GM21526 (cell line): Measurements from ENCODE around the gene NPM1.

Experiments
- ATAC-seq: cut with Tn5 transposase; IDR thresholded peaks from one replicate; pipeline ENCODE4 v1.9.1; 2021; ENCODE audit warnings: moderate library complexity; ENCODE audit not compliant: unreplicated experiment, low FRiP score

Gene NPM1

DNA sequence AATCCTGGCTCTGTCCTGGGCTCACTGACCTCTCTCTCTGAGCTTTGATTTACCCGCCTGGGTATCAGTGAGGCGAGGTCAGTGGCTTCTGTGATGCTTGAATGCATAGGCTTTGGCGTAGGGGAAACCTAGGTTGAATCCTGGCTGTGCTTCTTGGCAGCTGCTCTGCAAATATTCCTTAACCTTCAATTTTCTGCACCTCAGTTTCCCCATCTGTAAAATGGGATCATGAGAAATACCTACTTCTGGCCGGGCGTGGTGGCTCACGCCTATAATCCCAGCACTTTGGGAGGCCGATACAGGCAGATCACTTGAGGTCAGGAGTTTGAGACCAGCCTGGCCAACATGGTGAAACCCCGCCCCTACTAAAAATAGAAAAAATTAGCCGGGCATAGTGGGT lies 39.0 kb downstream of the NPM1 start:
- ATAC-seq, result no peak

GRCh38 chr5:171427318-171428167 lies 39.9 kb downstream of the NPM1 start:
- no peak for ATAC-seq

DNA sequence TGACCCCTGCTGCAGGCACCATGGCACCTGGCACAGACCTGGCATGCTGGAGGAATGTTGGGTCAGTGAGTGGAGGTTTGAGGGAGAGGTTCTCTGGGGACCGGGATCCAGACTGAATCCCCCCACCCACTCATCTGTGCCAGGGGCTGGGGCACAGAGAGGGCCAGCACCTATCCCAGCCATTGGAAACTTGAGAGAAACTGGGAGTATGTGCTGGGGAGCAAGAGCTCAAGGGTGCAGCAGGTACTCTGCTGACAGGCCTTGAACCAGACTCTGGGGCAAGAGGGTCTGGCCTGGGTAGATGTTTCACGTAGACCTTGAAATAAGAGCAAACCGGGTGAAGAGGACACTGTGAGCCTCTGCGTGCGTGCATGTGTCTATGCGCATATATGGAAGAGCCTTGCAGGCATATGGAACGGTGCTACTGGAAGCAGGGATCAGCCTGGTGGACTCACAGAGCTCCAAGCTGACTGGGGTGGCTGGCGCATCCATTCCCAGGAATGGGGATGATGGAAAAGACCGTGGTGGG lies 40.6 kb downstream of the NPM1 start:
- no peak for ATAC-seq

DNA sequence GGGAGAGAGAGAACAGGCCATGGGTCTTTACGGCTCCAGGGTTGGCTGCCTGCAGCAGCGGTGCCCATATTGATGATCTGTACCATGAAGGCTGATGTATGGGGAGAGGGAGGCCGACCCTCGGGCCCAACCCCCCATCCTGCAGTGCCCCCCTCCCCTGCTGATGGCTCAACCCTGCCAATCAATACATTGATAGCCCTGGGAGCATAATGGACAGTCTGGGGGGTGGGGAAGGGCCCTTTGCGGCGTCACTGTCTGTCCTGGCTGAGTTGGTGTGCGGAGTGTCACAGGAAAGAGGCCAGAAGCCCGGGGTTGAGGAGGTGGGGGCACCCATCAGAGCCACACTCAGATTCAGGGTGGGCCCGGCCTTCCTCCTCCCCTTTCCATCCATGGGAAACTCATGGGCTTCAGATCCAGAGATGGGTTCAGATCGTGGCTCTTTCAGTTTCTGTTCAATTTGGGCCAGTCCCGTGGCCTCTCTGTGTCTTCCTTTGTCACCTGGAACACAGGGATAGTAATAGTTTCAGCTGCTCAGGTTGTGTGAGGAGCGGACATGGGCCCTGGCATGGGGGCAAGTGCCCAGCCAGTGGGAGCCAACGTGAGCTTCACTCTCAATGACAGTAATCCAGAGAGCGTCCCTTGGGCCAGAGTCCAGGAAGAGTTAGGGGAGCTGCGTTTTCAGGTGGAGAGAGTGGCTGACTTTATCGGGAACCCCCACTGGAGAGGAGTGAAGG lies 41.3 kb downstream of the NPM1 start:
- ATAC-seq, result no peak

- no peak for ATAC-seq
Measured at GRCh38 chr5:171429543-171429910, 41.9 kb downstream of the NPM1 start.

- no peak for ATAC-seq
Measured at GRCh38 chr5:171431251-171431777, 43.7 kb downstream of the NPM1 start.

- no peak for ATAC-seq
Measured at GRCh38 chr5:171432076-171432475, 44.4 kb downstream of the NPM1 start.

DNA sequence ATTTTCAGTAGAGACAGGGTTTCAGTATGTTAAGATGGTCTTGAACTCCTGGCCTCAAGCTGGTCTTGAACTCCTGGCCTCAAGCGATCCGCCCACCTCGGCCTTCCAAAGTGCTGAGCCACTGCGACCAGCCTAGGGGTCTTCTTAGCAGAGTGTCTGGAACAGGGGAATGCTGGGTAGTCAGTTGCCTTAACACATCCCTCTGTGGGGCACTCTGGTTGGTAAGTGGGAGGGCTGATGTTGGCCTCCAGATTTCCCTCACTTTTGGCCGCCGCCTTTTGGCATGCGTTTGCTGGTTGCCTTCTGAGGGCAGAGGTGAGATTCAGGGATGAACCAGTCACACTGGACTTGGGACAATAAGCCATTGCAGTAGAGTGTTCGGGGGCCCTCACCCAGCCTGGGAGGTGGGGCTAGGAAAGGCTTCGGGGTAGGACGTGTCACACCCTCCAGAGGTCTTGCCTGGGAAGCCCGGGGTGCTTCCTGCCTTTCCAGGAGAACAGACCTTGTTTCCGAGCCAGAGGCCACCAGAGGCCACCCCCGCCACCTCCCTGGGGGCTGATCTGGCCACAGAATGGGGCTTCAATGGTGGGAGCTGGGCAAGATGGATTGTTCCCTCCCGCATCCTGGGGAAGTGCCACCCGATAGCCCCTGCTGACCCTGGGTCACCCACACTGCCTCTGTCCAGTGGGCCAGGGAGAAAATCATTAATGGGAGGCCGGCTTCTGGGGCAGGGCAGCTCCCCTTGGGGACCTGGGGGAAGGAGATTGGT lies 45.1 kb downstream of the NPM1 start:
- ATAC-seq, result no peak

DNA sequence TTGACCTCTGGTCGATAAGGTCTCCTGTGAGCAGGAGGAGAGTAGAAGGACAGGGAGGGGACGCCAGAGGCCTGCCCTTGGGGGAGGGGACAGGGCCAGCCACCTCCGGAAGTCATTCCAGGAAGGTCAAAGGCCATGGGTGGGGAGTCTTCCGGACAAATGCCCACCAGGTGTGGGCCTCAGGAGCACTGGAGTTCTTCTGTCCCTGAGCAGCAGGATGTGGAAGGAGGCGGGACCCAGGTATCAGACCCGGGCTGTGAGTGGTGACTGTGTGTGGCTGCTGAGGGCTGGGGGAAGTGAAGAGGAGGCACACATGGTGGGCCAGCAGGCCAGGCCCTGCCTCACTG lies 45.7 kb downstream of the NPM1 start:
- ATAC-seq, result no peak

- ATAC-seq, result no peak
Measured at GRCh38 chr5:171433982-171434676, 46.5 kb downstream of the NPM1 start.

- ATAC-seq, result no peak
Measured at GRCh38 chr5:171434874-171435273, 47.2 kb downstream of the NPM1 start.

DNA sequence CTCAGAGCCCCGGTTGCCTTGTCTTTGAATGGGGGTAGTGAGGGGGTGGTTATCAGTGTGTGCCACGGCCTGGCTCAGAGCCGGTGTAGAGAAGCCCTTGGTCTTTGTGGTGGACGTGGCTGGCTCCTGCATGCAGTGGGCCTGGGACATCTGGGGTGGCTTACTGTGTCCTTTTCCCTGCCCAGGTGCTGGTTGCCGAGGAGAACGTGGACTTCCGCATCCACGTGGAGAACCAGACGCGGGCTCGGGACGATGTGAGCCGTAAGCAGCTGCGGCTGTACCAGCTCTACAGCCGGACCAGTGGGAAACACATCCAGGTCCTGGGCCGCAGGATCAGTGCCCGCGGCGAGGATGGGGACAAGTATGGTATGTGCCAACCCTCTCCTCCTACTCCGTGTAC lies 48.3 kb downstream of the NPM1 start:
- no peak for ATAC-seq

DNA sequence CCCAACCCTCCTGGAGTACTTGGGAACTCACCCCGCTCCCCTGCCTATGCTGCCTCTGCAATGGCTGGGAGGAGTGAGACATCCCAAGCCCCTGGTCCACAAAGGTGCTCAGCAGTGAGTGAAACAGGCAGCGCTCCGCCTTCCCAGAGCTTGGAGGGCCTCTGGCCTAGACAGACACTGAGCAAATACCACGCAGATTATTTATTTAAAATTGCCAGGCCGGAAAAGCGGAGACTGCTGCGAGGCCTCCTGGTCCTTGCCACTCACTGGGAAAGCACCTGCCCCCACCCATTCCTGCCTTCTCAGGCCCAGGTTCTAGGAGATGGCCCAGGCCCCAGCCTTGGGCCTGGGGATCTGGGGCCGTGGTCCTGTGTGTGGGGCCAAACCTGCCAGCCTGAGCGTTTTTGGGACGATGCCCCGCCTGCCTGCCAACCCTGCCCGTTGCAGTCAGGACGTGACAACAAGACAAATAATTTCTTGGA lies 49.2 kb downstream of the NPM1 start:
- ATAC-seq, result no peak

DNA sequence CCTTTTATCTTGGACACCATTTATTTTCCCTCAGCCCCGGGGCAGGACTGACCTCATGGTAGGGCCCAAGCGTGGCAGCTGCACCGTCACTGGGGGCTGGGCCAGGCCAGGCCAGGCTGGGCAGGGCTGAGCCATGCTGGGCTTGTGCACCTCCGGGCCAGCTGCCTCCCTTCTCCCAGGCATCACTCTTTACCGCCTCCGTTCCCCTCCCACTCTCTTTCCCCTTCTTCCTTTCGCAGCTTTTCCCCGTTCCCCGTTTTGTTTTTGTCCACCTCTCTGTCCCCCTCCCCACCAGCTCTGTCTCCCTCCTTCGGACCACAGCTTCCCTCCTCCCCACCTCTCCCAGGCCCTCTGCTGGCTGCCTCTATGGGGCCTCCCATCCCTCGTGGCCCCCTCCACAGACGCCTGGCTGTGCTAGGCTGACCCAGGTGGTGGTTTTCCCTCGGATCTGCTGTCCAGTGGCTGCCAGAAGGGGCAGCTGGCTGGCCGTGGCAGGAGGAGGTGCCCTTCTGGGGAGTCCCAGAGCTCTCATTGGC lies 49.7 kb downstream of the NPM1 start:
- ATAC-seq, result no peak

DNA sequence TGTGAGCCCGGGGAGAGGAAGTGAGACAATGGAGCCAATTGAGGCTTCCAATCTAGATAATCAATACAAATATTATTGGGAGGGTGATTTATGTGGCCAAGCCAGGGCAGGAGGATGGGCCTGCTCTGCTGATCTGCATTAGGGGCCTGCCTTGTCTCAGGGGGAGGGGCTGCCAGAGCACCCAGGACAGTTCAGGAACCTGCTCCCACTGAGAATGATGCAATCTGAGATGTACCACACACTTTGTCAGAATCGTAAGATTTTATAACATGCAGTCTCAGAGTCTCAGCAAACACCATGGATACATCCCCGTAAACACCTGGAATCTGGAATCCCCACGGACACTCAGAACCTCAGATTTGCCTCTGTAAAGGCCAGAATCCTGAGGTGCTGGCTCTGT lies 51.1 kb downstream of the NPM1 start:
- no peak for ATAC-seq

DNA sequence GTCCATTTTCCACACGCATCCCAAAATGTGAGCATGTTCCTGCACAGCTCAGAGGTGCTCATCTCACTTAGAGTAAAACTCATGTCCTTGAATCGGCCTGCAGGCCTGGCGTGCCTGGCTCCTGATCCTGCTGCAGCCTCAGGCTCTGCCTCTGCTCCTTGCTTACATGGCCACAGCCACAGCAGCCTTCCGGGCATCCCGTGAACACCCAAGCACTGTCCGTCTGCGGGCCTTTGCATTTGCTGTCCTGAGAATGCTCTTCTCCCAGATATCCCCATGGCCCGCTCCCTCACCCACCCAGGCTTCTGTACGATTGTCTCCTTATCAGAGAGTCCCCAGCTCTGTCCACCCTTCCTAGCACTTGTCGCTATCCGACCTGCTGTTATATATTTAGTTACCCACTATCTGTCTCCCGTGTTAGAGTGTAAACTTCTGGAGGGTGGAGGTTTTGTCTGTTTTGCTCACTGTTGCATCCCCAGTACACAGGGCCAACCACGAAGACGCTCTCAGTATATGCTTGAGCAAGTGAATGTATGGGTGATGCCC lies 53.7 kb downstream of the NPM1 start:
- ATAC-seq, result no peak

- ATAC-seq, result no peak
Measured at GRCh38 chr5:171442287-171443042, 54.8 kb downstream of the NPM1 start.

DNA sequence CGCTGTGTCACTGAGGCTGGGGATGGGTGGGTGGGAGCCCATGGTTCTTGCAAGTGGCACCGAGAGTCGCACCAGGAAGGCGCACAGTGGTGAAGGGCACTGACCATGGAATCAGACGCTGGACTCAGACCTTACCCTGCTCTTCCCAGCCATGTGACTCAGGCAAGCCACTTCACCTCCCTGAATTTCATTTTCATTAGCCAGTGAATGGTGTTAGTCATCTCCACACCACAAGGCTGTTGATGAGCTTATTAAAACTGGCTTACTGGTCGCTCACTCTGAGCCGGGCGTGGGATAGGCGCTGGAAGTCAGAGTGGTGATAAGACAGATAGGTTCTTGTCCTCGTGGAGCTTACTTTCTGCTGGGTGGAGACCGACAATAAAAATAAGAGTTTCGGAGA lies 56.9 kb downstream of the NPM1 start:
- no peak for ATAC-seq
